HG02943 (cell line): ENCODE data around the gene SAAL1.
"Not testable (repeated sequence)": the region's sequence is repeated elsewhere in the genome, so short reads cannot be mapped to it uniquely, and the experiment has no call there.

ENCODE experiments used
- ATAC-seq: cut with Tn5 transposase; IDR thresholded peaks from one replicate; pipeline ENCODE4 v1.9.1; 2021; ENCODE audit warnings: mild to moderate bottlenecking, low read depth, moderate library complexity; ENCODE audit not compliant: unreplicated experiment

Gene SAAL1, protein sequence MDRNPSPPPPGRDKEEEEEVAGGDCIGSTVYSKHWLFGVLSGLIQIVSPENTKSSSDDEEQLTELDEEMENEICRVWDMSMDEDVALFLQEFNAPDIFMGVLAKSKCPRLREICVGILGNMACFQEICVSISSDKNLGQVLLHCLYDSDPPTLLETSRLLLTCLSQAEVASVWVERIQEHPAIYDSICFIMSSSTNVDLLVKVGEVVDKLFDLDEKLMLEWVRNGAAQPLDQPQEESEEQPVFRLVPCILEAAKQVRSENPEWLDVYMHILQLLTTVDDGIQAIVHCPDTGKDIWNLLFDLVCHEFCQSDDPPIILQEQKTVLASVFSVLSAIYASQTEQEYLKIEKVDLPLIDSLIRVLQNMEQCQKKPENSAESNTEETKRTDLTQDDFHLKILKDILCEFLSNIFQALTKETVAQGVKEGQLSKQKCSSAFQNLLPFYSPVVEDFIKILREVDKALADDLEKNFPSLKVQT

GRCh38 chr11:18105802-18106574, at the start of gene SAAL1:
Gene SAAL1 (minus strand): TSS chr11:18106082. CDS start chr11:18106041, 41 bp downstream.
- peak; percentile 83 for ATAC-seq

GRCh38 chr11:18151581-18151980, 45.7 kb upstream of the SAAL1 start:
- no peak for ATAC-seq

DNA sequence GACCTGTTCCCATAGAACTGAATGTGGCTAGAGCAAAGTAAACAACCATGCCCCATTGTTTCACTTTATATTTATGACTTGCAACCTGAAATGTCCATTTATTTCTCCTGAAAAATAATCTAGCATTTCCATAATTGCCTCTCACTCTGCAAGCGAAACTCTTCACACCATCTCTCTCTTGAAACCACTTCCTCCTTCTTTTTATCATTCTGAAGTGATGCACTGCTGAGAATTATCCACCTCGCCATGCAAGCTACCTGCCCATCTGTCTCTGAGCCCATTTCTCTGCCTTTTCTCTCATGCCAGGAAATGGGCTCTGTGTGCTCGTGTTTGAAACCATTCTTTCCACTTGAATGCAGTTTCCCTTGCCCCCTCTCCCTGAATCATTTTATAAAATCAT, 40.0 kb upstream of the SAAL1 start:
- no peak for ATAC-seq

DNA sequence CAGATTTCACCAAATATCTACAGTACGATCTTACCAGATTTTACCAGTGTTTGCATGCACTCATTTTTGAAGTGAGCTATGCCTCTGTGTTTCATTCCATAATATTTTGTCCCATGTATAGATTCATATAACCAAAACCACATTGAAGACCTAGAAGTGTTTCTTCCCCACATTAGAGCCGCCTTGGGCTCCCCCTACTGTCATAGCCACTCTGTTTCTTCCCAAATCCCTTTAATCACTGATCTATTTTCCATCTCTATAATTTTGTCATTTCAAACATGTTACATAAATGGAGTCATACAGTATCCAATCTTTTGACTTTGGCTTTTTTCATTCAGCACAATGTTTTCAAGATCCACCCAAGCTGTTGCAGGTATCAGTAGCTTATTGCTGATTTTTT, 39.1 kb upstream of the SAAL1 start:
- ATAC-seq, result no peak

DNA sequence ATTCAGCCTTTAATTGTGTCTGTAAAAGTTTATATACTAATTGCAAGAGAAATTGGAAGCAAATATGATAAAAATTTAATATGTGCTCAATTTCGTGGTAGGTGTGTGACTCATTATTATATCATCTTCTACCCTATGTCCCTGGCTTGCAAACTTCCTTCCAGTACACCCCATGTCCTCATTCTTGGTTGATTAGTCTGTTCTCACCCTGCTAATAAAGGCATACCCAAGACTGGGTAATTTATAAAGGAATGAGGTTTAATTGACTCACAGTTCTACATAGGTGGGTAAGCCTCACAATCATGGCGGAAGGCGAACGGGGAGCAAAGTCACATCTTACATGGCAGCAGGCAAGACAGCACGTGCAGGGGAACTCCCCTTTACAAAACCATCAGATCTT, 38.4 kb upstream of the SAAL1 start:
- ATAC-seq, result no peak

- no peak for ATAC-seq
Measured at GRCh38 chr11:18140145-18140544, 34.3 kb upstream of the SAAL1 start.

DNA sequence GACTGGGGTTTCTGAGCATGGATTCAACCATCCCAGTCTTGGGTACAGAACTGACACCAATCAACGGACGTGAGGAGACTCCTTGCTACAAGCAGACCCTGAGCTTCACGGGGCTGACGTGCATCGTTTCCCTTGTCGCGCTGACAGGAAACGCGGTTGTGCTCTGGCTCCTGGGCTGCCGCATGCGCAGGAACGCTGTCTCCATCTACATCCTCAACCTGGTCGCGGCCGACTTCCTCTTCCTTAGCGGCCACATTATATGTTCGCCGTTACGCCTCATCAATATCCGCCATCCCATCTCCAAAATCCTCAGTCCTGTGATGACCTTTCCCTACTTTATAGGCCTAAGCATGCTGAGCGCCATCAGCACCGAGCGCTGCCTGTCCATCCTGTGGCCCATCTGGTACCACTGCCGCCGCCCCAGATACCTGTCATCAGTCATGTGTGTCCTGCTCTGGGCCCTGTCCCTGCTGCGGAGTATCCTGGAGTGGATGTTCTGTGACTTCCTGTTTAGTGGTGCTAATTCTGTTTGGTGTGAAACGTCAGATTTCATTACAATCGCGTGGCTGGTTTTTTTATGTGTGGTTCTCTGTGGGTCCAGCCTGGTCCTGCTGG, 31.4 kb upstream of the SAAL1 start:
- no peak for ATAC-seq

- no peak for ATAC-seq
Measured at GRCh38 chr11:18135308-18135707, 29.4 kb upstream of the SAAL1 start.

- no peak for ATAC-seq
Measured at GRCh38 chr11:18132341-18132740, 26.5 kb upstream of the SAAL1 start, which contains the start of gene MRGPRX3. Gene MRGPRX3 (plus strand): TSS chr11:18132571. CDS start chr11:18137203, 4,632 bp downstream.

DNA sequence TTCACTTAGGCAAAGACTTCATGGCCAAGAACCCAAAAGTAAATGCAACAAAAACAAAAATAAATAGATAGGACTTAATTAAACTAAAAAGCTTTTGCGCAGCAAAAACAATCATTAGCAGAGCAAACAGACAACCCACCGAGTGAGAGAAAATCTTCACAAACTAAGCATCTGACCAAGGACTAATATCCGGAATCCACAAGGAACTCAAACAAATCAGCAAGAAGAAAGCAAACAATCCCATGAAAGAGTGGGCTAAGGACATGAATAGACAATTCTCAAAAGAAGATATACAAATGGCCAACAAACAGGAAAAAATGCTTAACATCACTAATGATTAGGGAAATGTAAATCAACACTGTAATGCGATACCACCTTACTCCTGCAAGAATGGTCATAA, 25.2 kb upstream of the SAAL1 start:
- not testable (repeated sequence) for ATAC-seq

DNA sequence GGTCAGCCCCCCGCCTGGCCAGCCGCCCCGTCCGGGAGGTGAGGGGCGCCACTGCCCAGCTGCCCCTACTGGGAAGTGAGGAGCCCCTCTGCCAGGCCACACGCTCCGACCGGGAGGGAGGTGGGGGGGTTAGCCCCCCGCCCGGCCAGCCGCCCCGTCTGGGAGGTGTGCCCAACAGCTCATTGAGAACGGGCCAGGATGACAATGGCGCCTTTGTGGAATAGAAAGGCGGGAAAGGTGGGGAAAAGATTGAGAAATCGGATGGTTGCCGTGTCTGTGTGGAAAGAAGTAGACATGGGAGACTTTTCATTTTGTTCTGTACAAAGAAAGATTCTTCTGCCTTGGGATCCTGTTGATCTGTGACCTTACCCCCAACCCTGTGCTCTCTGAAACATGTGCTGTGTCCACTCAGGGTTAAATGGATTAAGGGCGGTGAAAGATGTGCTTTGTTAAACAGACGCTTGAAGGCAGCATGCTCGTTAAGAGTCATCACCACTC, 15.5 kb upstream of the SAAL1 start:
- not testable (repeated sequence) for ATAC-seq

DNA sequence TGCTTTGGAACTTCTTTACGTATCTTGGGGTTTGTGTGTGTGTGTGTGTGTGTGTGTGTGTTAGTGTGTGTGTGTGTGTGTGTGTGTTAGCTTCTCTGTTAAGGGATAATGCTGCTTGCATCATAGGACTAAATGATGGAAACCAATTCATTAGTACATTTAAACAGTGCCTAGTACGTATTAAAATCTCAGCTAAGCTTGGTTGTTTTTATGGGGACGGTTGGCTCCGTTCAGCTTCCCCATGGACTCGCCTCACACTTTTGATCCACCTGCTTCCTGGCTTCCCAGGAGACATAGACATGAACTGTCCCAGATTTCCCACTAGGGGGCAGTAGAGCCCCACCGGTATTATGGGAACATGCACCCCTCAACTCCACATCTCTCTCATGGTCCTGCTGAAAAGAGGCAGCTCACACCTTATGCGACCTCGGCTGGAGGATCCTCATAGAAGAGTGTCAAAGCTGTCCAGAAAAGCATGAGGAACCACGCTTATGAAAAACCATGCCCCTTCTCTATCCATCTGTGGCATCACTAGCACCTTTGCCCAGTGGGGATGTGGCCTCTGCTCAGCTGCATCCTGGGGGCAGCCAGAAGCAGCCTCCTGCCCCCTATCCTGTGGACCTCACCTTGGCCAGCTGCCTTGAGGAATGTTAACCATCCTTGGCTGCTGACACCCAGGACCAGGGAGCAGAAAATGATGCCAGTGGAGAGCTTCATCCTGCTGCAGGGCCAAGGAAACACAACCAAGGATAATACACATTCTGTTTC, 9.7 kb upstream of the SAAL1 start:
- ATAC-seq, result no peak

- no peak for ATAC-seq
Measured at GRCh38 chr11:18111005-18111404, 5.1 kb upstream of the SAAL1 start.

DNA sequence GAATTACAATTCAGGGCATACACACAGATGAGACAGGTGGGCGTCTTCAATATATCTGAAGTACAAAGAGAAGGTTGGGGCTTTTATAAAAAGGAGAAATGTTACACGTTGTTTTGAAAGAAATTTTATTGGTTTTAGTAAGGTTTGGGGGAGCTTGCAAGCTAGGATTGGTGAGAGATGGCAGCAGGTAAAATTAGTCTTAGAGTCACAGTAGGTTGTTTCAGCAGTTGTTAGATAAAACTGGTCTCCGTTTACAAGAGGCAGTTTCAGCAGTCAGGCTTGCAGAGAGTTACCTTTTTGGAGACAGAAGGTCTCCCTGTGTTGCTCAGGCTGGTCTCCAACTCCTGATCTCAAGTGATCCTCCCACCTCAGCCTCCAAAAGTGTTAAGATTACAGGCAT, 2.4 kb upstream of the SAAL1 start:
- ATAC-seq, result no peak

DNA sequence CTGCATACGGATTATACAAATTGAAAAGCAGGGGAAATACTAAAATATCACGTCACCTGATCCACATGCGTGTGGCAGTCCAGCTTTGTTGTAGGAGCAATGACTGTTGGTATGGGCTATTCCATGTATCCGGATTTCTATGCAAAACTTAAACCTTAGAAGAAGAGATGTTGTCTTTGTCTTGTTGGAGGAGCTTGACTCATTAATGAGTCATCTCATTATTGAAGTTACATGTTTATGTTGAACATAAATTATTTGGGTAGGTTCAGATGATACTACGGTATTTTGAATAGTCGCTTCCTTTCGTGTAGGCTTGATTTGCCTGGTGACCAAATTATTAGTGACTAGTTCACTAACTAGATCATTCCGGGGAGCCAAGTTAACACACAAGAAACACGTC, 806 bp upstream of the SAAL1 start:
- ATAC-seq, result no peak

GRCh38 chr11:18105086-18105801, 638 bp downstream of the SAAL1 start:
- no peak for ATAC-seq

DNA sequence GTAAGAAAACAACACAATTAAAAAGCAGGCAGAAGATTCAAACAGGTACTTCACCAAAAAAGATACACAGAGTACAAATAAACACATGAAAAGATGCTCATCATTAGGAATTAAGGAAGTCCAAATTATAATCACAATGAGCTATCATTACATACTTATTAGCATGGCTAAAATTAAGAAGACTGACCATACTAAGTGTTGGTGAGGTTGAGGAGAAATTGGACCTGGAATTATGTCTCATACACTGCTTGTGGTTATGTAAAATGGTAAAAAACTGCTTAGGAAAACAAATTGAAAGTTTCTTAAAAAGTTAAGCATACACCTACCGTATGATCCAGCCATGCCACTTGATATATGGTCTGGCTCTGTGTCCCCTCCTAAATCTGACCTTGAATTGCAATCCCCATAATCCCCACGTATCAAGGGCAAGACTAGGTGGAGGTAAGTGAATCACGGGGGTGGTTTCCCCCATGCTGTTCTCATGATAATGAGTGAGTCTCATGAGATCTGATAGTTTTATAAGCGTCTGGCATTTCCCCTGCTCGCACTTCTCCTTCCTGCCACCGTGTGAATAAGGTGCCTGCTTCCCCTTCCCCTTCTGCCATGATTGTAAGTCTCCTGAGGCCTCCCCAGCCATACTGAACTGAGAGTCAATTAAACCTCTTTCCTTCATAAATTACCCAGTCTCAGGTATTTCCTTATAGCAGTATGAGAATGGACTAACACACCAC, 4.8 kb downstream of the SAAL1 start:
- no peak for ATAC-seq

DNA sequence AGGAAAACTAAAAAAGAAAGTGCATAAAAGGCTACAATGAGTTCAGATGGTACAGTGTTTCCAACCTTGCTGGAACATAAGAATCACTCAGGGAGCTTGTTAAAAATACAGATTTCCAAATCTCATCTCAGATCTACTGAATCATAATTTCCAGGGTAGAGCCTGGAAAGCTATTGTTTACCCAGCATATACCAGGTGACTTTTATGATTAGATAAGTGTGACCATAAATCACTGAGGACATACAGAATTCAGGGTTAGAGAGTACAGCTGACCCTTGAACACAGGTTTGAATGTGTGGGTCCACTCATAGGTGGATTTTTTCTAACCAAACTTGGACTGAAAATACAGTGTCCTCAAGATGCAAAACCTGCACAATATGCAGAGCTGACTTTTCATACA, 11.9 kb downstream of the SAAL1 start:
- ATAC-seq, result no peak

DNA sequence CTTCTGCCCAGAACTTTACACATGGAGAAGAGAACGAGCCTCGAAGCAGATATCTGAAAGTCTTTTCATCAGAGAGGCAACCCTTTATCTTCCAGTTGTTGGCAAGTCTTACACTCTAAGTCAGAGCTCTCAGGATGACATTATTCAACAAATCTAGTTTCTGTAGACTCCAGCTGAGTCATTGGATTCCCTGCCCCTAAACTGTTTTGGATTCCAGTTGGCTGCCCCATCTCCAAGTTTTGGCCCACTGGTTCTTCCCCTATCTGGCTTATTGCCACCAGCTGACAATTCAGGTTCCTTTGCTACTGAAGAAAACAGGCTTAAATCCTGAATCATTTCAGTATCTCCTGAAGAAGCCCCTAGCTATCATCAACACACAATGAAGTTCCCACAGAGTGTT, 14.2 kb downstream of the SAAL1 start:
- ATAC-seq, result no peak
